ENCODE results near the gene CBR3. TPM values are rescaled to one million over a fixed set of nuclear protein-coding genes. Genes with fewer than 3 reads are reported as not detected.

Gene CBR3
- total and polyA plus RNA-seq, 2 donors (not counting 3 experiments of a cell fraction or from before 2014, with no cell fraction given) = 9.7 to 13.3 TPM

DNA sequence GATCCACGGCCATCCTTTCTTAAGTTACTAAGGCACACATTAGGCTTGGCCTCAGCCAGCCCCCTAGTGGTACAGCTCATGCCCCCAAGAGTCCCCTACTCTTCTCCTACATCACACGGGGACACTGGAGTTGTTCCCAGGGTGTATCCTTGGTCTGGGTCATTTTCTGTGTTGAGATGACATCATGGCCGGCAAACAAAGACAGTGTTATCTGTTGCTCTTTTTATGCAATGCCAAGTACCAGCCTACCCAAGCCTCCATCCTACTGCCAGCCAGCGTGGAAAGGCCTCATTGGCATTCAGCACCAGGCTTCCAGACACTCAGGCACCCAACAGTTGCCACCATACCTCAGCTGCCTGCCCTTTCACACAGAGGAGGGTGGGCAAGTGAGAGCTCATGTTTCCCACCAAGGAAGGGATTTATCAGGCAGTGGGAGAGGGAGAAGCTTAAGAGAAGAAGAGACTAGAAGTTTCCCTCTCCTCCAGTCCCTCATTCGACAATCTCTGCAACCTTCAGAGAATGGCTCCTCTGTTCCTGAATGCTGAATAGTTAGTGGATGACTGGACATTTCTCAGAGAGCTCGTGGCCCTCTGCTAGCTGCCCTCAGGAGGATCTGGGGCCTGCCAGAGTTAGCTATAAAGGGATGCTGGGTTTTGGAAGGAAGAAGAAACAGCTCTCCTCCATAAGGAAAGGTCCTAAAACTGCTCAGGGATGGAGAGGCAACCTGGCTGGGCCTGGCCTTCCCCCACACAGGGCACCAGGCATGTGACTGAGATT is 47.3 kb upstream of the CBR3 start:
- Histone ChIP-seq H3K79me2 (ENCODE audit: control insufficient read depth, insufficient read depth, low read length) (no peaks in the 10 kb centered on the region), H3K9ac (replicated peaks; ENCODE audit: extremely low read depth, insufficient read depth, low read length) (no peak overlapping the region), H3K27me3 (ENCODE audit: control insufficient read depth in 2 of 2, insufficient read depth in 2 of 2, low read length in 2 of 2) (peaks cover 2 to 4% of the 10 kb centered on the region in 2 experiments), H3K9me3 (replicated peaks; ENCODE audit: control insufficient read depth, insufficient read depth, low read length) (no peaks in the 10 kb centered on the region), H4K20me1 (replicated peaks; ENCODE audit: control insufficient read depth, extremely low read depth, insufficient read depth, low read length) (no peaks in the 10 kb centered on the region), H3K4me1 (ENCODE audit: control insufficient read depth, extremely low read depth, insufficient read depth, low read length) (no peaks in the 10 kb centered on the region), H3K4me3 (replicated peaks in 1 of 3; ENCODE audit: insufficient read depth in 1 of 3, low read depth in 1 of 3, low read length in 3 of 3) (no peak overlapping the region), H3K36me3 (ENCODE audit: control insufficient read depth in 2 of 2, extremely low read depth in 1 of 2, insufficient read depth in 2 of 2, low read length in 2 of 2) (no peaks in the 10 kb centered on the region), H2AFZ (ENCODE audit: low read depth, low read length) (no peak overlapping the region), H3K4me2 (ENCODE audit: insufficient read depth, low read length) (no peak overlapping the region), H3K27ac (ENCODE audit: insufficient read depth, low read depth, low read length) (no peak overlapping the region), H3K9me1 (replicated peaks; ENCODE audit: control insufficient read depth, extremely low read depth, insufficient read depth, low read length) (no peaks in the 10 kb centered on the region)
- POLR2A ChIA-PET = no interaction called here
- CTCF ChIA-PET = interaction anchor here (0.6 to 1.5 kb wide), 3 partner anchors 9 to 17 kb away, joined by 3 to 7 read pairs (median 3); no protein-coding TSS in a partner anchor
- FAIRE-seq (no peak), DNase-seq (ENCODE audit: low read depth, low spot score) (no peak)
- intact Hi-C loops (cut with micrococcal nuclease) = no loop called here
- dilution Hi-C loops (cut with MboI; ENCODE audit: extremely low pct_ligation_motif_present, low sequenced_read_pairs) = no loop called here
- BruUV-seq (replicated peaks) = no TSS peak
- TF ChIP-seq FOS (IDR thresholded peaks at IDR 0.05; ENCODE audit: borderline replicate concordance, insufficient read depth, low read length) (no peak), MYC (IDR thresholded peaks at IDR 0.05; ENCODE audit: low read depth, low read length) (no peak), EZH2 (IDR thresholded peaks at IDR 0.05; ENCODE audit: borderline replicate concordance, low read depth, low read length, severe bottlenecking) (no peak), POLR2AphosphoS5 (IDR thresholded peaks at IDR 0.05; ENCODE audit: insufficient read depth, low read depth, low read length) (no peak), POLR2A (IDR thresholded peaks at IDR 0.05; ENCODE audit: low read depth, low read length) (no peak), JUN (IDR thresholded peaks at IDR 0.05; ENCODE audit: borderline replicate concordance, insufficient read depth, insufficient read length, low read depth) (no peak)
- TF ChIP-seq, protein P1, sequence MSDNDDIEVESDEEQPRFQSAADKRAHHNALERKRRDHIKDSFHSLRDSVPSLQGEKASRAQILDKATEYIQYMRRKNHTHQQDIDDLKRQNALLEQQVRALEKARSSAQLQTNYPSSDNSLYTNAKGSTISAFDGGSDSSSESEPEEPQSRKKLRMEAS (IDR thresholded peaks at IDR 0.05; ENCODE audit: insufficient read depth, insufficient read length) = no peak

DNA sequence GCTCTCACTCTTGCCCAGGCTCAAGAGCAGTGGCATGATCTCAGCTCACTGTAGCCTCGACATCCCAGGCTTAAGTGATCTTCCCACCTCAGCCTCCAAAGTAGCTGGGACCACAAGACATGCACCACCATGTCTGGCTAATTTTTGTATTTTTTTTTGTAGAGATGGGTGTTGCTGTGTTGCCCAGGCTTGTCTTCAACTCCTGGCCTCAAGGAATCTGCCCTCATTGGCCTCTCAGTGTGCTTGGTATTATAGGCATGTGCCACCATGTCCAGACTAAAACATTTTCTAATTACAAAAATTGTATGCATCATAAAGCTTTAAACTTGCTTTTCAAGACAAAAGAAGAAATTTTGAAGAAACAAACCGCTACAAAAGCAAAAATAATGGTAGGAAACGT is 44.9 kb upstream of the CBR3 start:
- CTCF ChIA-PET = interaction anchor here (1.0 kb wide), 1 partner anchor 15 kb away, joined by 3 read pairs; no protein-coding TSS in a partner anchor
- POLR2A ChIA-PET = no interaction called here
- H3K36me3 ChIP-seq (ENCODE audit: control insufficient read depth in 2 of 2, extremely low read depth in 1 of 2, insufficient read depth in 2 of 2, low read length in 2 of 2) = no peaks in the 10 kb centered on the region
- dilution Hi-C loops (cut with MboI; ENCODE audit: extremely low pct_ligation_motif_present, low sequenced_read_pairs) (no loop called here), intact Hi-C loops (cut with micrococcal nuclease) (no loop called here)
- H3K4me2 ChIP-seq (ENCODE audit: insufficient read depth, low read length) = no peak overlapping the region
- H3K27me3 ChIP-seq (ENCODE audit: control insufficient read depth in 2 of 2, insufficient read depth in 2 of 2, low read length in 2 of 2) = peaks cover 4 to 5% of the 10 kb centered on the region in 2 experiments
- H3K9me3 ChIP-seq (replicated peaks; ENCODE audit: control insufficient read depth, insufficient read depth, low read length) = peaks cover 5% of the 10 kb centered on the region
- no peak overlapping the region for H3K4me3 ChIP-seq (replicated peaks in 1 of 3; ENCODE audit: insufficient read depth in 1 of 3, low read depth in 1 of 3, low read length in 3 of 3)
- no peak overlapping the region for H3K27ac ChIP-seq (ENCODE audit: insufficient read depth, low read depth, low read length)
- no peak overlapping the region for H2AFZ ChIP-seq (ENCODE audit: low read depth, low read length)
- no peak for FAIRE-seq
- H3K79me2 ChIP-seq (ENCODE audit: control insufficient read depth, insufficient read depth, low read length) = no peaks in the 10 kb centered on the region
- no peaks in the 10 kb centered on the region for H4K20me1 ChIP-seq (replicated peaks; ENCODE audit: control insufficient read depth, extremely low read depth, insufficient read depth, low read length)
- no peaks in the 10 kb centered on the region for H3K4me1 ChIP-seq (ENCODE audit: control insufficient read depth, extremely low read depth, insufficient read depth, low read length)
- no peak for DNase-seq (ENCODE audit: low read depth, low spot score)
- TF ChIP-seq EZH2 (IDR thresholded peaks at IDR 0.05; ENCODE audit: borderline replicate concordance, low read depth, low read length, severe bottlenecking) (no peak), GATA2 (IDR thresholded peaks at IDR 0.05; ENCODE audit: insufficient read depth, insufficient read length, low read depth, low read length) (no peak), FOS (IDR thresholded peaks at IDR 0.05; ENCODE audit: borderline replicate concordance, insufficient read depth, low read length) (no peak), POLR2A (IDR thresholded peaks at IDR 0.05; ENCODE audit: low read depth, low read length) (no peak), JUN (IDR thresholded peaks at IDR 0.05; ENCODE audit: borderline replicate concordance, insufficient read depth, insufficient read length, low read depth) (no peak), MYC (IDR thresholded peaks at IDR 0.05; ENCODE audit: low read depth, low read length) (no peak), POLR2AphosphoS5 (IDR thresholded peaks at IDR 0.05; ENCODE audit: insufficient read depth, low read depth, low read length) (no peak)
- TF ChIP-seq, protein P1 (IDR thresholded peaks at IDR 0.05; ENCODE audit: insufficient read depth, insufficient read length) = no peak
- TF ChIP-seq, protein P2, sequence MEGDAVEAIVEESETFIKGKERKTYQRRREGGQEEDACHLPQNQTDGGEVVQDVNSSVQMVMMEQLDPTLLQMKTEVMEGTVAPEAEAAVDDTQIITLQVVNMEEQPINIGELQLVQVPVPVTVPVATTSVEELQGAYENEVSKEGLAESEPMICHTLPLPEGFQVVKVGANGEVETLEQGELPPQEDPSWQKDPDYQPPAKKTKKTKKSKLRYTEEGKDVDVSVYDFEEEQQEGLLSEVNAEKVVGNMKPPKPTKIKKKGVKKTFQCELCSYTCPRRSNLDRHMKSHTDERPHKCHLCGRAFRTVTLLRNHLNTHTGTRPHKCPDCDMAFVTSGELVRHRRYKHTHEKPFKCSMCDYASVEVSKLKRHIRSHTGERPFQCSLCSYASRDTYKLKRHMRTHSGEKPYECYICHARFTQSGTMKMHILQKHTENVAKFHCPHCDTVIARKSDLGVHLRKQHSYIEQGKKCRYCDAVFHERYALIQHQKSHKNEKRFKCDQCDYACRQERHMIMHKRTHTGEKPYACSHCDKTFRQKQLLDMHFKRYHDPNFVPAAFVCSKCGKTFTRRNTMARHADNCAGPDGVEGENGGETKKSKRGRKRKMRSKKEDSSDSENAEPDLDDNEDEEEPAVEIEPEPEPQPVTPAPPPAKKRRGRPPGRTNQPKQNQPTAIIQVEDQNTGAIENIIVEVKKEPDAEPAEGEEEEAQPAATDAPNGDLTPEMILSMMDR (IDR thresholded peaks at IDR 0.05; ENCODE audit: extremely low read depth in 1 of 2, insufficient read depth in 1 of 2, low read depth in 1 of 2, low read length in 2 of 2) = no peak
- no peak overlapping the region for H3K9ac ChIP-seq (replicated peaks; ENCODE audit: extremely low read depth, insufficient read depth, low read length)
- no TSS peak for BruUV-seq (replicated peaks)
- no peaks in the 10 kb centered on the region for H3K9me1 ChIP-seq (replicated peaks; ENCODE audit: control insufficient read depth, extremely low read depth, insufficient read depth, low read length)

Data from endothelial cell of umbilical vein (primary cell).